PFSK-1 (cell line): ENCODE results near the gene KLHL8.

Experiments
- FOXP2 ChIP-seq: optimal IDR thresholded peaks from 2 replicates; pipeline ENCODE3; 2011; ENCODE audit warnings: borderline replicate concordance, control low read depth, inconsistent platforms; ENCODE audit not compliant: insufficient read depth; ENCODE audit errors: extremely low read length, extremely low read depth
- POLR2AphosphoS5 ChIP-seq: IDR thresholded peaks from 2 replicates; pipeline ENCODE4 v1.6.1; 2012; ENCODE audit warnings: low read depth, mild to moderate bottlenecking, control low read depth, low read length, moderate library complexity
- REST ChIP-seq, 2 experiments: IDR thresholded peaks; 2 replicates each; pipeline versions ENCODE4 v1.6.1 to v1.8.0; 2011 to 2012; ENCODE audit warnings: low read depth in 2 of 2, low read length in 2 of 2, control low read depth in 1 of 2, inconsistent platforms in 1 of 2, mild to moderate bottlenecking in 1 of 2, moderate library complexity in 1 of 2; ENCODE audit not compliant: insufficient read depth in 1 of 2
- SIN3A ChIP-seq: IDR thresholded peaks from 2 replicates; pipeline ENCODE4 v1.6.1; 2012; ENCODE audit warnings: mild to moderate bottlenecking, low read length, moderate library complexity, borderline replicate concordance; ENCODE audit not compliant: insufficient read depth
- TAF1 ChIP-seq: IDR thresholded peaks from 2 replicates; pipeline ENCODE4 v1.6.1; 2012; ENCODE audit warnings: low read length, control low read depth, borderline replicate concordance; ENCODE audit not compliant: insufficient read depth

Gene KLHL8

GRCh38 chr4:87241336-87241735, 20.9 kb upstream of the KLHL8 start:
- TF ChIP-seq REST (IDR thresholded peaks at IDR 0.05; ENCODE audit: insufficient read depth in 1 of 2, low read depth in 2 of 2, low read length in 2 of 2) (no peak), POLR2AphosphoS5 (no peak), SIN3A (no peak), FOXP2 (no peak), TAF1 (no peak)

- TF ChIP-seq REST (IDR thresholded peaks at IDR 0.05; ENCODE audit: insufficient read depth in 1 of 2, low read depth in 2 of 2, low read length in 2 of 2) (no peak), FOXP2 (no peak), TAF1 (no peak), POLR2AphosphoS5 (no peak), SIN3A (no peak)
These were observed 19.9 kb upstream of the KLHL8 start for GRCh38 chr4:87240341-87240740.

- TF ChIP-seq REST (IDR thresholded peaks at IDR 0.05; ENCODE audit: insufficient read depth in 1 of 2, low read depth in 2 of 2, low read length in 2 of 2) (no peak), TAF1 (no peak), FOXP2 (no peak), SIN3A (no peak), POLR2AphosphoS5 (no peak)
These were observed 19.4 kb upstream of the KLHL8 start for GRCh38 chr4:87239821-87240220.

GRCh38 chr4:87239194-87239593, 18.8 kb upstream of the KLHL8 start:
- TF ChIP-seq REST (IDR thresholded peaks at IDR 0.05; ENCODE audit: insufficient read depth in 1 of 2, low read depth in 2 of 2, low read length in 2 of 2), result no peak
- TF ChIP-seq TAF1, result no peak
- TF ChIP-seq FOXP2, result no peak
- TF ChIP-seq SIN3A, result no peak
- TF ChIP-seq POLR2AphosphoS5, result no peak

- TF ChIP-seq REST (IDR thresholded peaks at IDR 0.05; ENCODE audit: insufficient read depth in 1 of 2, low read depth in 2 of 2, low read length in 2 of 2) (no peak), FOXP2 (no peak), SIN3A (no peak), POLR2AphosphoS5 (no peak), TAF1 (no peak)
These were observed 16.4 kb upstream of the KLHL8 start for GRCh38 chr4:87236861-87237260.
